Kidney glomerular epithelial cell (primary cell): ENCODE results near the gene KCNMA1.

Experiments
- DNase-seq: peaks from one replicate; lab custom pipeline; 2025; lab: John Stamatoyannopoulos, UW

The KCNMA1 gene

DNA sequence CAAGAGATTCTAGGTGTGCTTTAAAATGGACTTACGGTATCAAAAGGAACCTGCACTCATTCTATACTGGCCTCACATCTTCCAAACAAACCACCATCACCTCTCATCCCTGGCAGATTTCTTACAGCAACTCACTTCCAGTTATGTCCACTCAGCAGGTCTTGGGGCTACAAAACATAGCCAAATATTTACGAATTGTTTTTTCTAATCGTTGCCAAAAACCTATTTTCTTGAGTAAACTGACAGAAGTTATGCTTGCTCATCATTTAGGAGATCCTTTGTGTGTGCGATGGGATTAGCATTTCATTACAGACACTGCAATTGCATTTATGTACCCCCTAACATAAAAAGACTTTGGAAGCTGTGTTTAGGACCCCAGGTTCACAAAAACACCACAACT is 2.7 kb downstream of the KCNMA1 start:
- DNase-seq, result no peak

DNA sequence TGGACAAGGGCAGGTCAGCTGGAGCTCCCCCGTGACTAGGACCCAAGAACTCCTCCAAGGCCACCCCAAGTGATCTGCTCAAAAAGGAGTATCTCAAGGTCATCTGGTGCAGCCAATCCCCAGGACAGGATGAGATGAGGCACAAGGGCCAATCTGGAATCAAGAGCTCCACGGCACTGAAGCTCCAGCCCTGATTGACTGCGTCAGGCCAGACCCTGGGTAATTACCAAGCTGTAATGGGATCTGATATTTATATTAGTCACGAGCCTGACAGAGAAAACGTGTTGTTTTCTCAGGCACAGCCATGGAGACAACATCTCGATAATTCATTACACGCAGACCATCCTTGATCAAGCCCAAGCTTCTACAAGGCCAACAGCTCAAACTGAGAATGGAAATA is 4.2 kb downstream of the KCNMA1 start:
- no peak for DNase-seq

GRCh38 chr10:77631241-77631640 is 6.4 kb downstream of the KCNMA1 start:
- no peak for DNase-seq

- no peak for DNase-seq
These were observed 7.1 kb downstream of the KCNMA1 start for GRCh38 chr10:77630507-77630848.

DNA sequence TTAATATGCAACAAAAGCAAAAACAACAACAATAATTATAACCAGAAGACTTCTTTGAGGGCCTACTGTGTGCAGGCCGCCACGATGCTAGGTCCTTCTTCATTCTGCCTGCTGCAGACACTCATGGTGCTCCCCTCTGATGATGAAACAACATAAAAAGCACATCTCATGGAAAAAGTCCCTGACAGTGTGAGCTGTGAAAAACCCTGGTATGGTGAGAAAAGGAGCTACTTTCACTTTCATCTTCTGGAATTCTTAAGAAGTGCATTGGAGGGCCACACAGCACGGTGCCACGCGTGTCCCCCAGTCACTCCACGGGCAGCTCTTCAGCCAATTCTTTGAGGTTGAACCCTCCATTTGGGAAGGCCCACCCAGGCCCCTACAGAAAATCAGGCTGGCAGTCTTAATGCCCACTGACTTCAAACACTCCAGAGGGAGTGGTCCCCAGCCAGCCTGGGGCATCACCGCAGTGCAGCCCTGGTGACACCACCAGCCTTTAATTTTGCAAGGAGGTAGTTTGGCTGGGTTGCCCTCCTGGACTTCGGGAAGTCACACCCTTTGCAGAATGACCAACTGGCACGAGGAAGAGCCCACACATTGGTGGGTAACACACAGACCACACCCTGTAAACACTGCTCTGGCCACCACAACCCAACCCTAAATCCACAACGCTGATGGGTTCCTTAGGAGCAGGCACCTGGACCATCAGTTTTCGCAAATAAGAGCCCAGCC is 7.7 kb downstream of the KCNMA1 start:
- DNase-seq, result no peak

DNA sequence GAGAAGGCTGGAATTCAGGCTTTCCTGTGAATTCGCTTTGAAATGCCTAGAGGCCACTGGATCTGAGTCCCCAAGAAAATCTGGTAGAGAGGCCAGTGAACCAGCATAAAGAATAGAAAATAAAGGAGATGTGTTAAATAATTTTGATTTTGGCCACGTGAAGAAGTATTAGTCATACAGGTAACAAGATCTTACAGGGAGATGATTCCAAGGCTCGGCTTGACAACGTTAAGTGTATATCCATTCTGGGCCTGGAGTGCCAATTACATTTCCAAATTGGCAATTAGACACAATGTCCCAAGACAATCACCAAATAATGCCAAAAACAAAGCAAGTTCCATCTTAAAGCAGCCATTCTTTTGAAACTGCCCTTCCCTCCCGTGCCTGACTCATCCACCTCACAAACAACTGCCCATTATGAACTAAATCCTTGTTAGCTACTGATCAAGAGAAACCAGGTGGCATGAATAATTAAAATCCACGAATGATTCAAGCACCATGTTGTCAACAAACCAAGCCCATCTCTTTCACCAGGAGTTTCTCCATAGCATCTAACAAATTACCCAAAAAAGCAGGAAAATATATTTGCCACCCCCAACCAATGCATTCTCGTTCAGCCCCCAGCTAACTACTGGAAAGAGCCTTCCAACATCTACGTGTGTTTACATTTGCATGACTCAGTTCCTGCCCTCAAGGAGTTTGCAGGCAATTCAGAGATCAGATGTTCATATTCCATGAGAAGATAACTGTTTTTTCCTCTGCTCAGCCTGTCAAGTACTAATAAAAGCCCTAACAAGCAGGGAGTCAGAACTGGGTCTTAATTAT is 8.5 kb downstream of the KCNMA1 start:
- no peak for DNase-seq

- no peak for DNase-seq
These were observed 11.2 kb downstream of the KCNMA1 start for GRCh38 chr10:77626266-77626935.

DNA sequence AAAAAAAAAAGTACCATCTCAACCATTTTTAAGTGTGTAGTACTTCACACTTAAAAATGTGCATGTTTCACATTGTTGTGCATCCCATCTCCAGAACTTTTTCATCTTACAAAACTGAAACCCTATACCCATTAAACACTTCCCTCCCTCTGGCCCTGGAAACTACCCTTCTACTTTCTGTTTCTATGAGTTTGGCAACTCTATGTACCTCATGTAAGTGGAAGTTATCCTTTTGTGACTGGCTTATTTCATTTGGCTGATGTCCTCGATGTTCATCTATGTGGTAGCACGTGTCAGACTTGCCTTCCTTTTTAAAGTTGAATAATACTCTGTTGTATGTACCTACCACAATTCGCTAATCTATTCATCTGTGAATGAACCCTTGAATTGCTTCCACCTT is 12.2 kb downstream of the KCNMA1 start:
- DNase-seq, result no peak

DNA sequence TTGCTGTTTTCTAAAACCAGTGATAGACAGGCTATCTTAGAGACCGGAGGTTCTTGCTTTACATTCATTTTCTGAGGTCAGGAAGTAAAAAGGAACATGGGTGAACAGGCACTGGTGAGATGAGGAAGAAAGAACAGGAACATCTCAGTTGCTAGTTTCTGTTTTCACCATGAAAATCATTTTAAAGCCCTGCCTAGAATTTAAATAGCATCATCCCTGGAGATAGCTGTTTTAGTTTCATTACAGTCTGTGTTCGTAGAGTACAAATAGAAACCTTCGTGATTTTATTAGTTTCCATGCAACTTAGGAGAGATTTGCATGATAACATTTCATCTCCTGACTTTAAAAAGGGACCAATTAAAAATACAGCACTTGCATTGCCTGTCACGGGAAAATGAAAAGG is 14.7 kb downstream of the KCNMA1 start:
- no peak for DNase-seq

GRCh38 chr10:77620731-77621130 is 16.9 kb downstream of the KCNMA1 start:
- DNase-seq, result no peak

DNA sequence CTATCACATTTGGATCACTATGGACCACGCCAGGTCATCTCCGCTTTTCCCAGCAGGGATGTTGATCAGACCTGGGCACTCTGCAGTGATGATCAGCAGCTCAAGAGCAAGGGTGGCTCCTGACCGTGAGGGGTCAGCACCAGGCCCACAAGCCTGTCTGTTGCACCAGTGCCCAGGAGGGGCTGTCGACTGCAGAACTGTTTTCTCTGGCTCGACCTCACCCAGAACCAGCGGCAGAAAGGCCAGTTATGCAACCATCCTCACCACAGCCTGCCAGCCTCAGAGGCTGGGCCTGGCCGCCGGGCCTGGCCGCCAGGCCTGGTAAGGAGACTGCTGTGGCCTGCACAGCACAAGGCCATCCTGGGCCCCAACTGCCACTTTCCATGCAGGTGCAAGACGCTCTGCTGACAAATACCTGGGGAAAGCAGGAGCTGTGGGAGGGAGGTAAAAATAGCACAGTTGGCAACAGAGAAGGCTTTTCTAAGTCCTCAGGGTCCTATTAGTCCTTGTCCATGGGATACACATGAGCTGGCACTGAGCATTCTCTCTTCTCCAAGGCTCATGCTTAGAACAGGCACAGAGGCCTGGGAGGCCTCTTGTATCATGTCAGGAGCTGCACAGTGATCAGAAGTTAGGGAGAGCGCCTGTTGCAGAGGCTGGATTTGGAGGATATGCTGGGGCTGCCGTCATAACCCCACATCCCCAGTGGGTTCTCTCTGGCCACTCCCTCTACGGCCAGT is 17.5 kb downstream of the KCNMA1 start:
- no peak for DNase-seq

GRCh38 chr10:77618117-77618516 is 19.5 kb downstream of the KCNMA1 start:
- DNase-seq, result no peak

- no peak for DNase-seq
These were observed 20.8 kb downstream of the KCNMA1 start for GRCh38 chr10:77616766-77617165.

DNA sequence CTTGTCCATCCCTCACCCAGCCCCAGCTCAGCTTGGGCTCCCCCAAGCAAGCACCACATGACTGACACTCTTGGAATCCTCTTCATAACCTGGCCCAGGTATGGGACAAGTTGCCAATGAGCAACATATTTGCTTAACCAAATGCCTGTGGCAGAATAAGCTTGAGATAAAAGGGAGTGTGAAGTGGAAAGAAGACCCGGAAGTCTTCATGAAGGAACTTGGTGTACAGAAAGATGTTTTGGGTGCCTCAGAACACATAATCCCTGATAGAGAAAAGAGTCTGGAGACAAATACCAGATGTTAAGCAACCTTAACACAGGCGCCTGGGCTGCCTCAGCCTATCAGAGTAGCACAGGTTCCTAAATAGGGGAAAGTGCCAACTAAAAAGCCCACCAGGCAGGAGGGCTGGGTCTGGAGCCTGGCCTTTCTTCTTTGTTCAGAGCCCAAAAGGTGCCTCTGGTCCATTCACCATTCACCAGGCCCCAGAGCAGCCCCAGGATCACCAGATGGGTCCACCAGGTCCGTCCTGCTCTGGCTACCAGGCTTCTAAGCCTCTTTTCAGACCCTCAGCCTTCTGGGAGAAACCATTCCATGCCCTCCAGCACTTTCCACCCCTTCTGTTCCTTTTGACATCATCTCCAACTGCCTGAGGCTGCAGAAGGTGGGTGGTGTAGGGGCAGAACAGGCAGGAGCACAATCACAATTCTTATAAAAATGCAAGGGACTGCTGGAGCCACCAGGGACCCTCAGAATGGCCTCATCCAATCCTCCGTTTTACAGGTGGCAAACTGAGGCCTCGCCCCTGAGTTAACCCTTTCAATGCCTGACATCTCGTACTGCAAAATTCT is 22.6 kb downstream of the KCNMA1 start:
- no peak for DNase-seq

DNA sequence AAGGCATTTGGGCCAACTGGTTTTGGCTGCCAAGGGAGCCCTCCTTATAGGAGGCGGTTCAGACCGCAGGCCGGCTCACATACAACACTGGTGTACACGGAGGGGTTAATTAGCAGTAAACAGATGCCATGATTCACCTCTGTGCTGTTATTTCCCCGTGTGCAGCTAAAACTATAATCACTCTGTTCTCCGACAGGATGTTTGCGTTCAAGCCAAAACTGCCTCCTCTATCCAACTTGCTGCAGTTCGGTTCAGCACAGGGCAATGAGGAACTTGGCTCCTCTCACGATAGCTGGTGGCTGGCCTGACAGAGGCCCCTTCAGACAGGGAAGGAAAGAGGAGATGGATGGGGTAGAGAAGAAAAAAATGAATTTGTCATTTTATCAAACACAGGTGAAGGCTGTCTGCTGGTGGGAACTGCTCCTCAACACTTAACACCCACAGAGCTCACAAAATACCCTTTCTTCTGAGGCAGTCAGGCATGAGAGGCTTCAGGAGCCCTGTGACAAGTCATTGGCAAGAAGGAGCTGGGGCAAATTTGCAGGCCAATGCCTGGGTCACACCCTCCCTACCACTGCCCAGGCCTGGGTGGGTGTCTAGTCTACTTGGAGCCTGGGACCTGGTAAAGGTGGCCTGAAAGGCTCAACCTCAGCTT is 24.0 kb downstream of the KCNMA1 start:
- DNase-seq, result no peak

- no peak for DNase-seq
These were observed 25.9 kb downstream of the KCNMA1 start for GRCh38 chr10:77611670-77612069.

DNA sequence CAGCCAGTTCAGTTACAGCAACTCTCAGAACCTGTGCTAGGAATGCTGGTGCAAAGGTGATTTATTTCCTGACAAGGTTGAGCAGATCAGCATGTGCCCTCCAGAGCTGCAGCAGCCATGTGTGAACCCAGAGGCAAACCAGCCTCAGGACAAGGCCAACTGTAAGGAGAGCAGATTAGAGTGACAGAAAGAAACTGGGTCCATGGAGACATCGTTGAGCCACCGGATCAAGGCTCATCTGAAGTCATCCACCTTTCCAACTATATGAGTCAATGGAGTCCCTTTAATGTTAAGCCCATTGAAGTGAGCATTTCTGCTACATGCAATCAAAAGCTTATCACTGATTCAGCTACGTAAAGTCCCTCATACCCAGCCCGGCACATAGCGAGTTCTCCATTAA is 26.4 kb downstream of the KCNMA1 start:
- DNase-seq, result no peak

- DNase-seq, result no peak
These were observed 27.8 kb downstream of the KCNMA1 start for GRCh38 chr10:77609781-77610272.

DNA sequence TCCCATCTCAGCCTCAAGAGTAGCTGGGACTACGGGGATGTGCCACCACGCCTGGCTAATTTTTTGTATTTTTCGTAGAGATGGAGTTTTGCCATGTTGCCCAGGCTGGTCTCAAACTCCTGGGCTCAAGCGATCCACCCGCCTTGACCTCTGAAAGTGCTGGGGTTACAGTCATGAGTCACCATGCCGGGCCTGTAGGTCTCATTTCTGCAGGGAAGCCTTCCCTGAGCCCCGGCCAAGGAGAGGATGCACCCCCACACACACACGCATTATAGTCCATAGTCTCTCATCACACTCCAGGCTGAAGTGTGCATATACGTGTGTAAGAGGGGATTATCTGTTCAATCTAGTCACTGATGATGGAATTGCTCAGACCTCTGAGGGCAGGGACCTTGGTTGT is 29.3 kb downstream of the KCNMA1 start:
- no peak for DNase-seq

DNA sequence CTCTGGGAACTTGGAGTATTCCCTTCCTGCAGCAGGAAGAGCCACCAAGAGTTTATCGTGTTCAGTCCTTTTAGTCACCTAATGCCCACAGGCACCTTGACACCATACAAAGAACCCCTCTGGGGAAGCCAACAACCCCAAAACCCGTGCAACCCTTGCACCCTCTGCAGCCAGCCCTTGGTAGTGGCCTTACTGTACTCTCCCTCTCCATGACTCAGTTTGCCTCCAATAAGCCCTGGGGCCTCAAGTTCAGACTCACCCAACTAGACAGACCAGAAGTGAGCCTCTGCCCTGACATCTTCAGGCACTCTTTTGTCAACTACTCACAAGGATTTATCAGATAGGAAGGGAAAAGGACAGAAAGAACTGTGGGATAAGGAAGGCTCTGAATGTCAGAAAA is 30.9 kb downstream of the KCNMA1 start:
- DNase-seq, result no peak

DNA sequence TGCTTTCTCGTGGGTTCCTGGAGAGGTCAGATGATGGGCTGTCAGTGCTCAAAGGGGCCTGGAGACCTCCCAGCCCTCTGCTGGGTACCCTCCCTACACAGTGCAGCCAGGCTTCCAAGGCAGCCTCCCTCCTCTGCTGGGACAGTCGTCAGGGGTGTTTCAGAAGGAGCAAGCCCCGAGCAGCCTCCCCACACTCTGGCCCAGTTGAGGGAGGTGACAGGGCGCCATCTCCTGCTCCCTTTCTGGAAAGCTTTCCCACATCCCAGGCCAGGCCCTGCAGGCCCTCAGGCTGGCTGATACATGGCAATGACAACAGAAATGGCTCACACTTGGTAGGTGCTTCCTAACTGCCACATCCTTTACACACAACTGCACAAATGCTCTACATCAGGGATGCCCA is 32.1 kb downstream of the KCNMA1 start:
- no peak for DNase-seq
